ENCODE measurements around the gene CITED1.

The CITED1 gene

DNA sequence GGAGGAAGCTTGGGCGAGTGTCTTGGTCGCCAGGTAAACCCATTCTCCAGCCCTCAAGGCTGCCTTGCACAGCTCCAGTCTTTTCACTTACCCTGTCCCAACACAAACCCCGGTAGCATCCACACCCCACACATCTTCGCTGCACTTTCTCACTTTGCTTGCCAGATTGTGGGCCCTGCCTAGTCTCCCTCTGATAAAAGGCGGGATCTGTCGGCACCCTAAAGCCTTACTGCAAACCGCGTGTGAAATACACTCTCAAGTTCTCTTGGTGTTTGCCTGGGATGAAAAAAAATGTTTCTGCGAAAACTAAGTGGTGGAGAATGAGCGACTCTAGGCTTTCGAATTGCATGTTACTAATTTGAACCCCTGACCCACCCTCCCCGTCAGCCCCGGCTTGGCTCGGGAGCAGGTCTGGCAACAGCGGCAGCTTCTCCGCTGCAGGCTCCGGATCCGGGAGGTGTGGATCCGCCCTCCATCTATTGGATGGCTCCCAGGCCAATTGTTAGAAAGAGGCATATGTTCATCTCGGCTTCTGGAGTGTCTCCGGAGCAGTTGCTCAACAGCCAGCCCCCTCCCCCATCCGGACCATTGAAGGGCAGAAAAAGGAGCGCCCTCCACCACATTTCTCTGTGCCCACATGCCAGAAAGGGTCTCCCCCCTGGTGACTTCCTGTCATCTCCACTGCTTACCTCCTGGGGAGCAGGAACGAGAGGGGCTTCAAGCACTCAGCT is 3.0 kb upstream of the CITED1 start:
- peak; percentile 82 for DNase-seq

DNA sequence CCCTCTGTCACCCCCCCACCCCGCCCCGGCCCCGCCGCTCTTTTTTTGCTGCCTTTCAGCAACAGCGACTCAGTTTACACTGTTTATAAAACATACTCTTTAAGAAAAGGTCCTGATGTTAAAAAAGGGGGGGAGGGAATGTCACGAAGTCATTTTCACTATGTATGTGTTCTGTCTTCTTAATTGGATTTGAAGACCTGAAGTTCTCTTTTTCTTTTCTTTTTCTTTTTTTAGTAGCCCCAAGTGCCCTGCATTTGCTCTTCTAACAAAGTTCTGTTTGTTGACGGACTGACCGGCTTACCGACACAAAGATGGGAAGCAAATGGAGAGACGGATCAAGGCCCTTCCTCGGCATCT is 2.5 kb upstream of the CITED1 start:
- no peak for DNase-seq

DNA sequence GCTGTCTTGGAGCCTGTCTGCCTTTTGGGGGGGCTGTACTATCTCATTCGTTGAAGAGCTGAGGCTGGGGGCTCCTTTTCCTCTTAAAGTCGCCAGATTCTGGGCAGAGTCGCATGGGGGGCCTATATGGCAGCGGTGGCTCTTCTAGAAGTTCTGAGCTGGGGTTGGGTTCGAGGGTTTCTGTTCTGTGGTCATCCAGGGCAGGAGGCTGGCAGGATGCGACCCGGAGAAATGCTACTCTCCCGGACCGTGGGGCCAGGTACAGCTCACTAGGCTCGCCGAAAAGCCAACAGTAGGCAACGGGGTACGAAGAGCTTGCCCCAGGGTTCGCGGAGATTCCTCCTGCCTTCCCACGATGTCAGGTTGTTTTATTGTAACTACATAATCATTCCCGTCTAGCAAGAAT is 1.9 kb upstream of the CITED1 start:
- peak; percentile 35 for DNase-seq

DNA sequence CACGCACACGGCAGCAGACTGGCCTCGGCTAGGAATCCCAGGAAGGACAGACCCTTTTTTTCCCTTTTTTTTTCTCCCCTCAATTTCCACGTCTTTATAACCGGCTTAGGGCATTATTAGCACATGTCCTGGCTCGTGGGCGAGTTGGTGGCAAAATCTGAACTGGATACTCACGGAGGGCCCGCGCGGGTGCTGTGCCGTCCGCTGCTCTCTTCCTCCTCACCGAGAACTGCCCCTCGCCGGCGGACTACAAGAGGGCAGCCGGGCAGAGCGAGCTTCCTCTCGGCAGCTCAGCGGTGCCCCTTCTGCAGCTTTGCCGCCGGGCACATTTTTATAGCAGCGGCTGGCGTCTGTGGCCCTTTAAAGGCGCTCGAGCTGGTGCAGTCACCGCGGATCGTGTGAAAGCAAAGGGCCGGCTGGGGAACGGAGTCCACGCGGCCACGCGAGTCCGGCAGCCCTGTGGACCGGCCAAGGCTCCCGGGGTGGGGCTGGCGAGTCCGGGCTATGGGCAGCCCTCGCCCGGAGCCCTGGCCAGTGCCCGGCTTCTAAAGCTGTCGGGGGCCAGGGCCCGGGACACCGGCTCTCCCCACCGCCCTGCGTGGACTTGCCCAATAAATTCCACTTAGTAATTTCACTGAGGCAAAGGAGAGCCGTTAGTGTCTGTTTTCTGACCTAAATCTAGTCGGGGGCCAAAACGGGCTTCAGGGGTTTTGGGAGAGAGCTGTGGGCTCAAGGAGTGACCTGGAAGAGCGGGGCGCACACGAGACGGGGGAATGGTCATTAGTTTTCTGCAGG is 1.3 kb upstream of the CITED1 start:
- DNase-seq, result peak; percentile 87

DNA sequence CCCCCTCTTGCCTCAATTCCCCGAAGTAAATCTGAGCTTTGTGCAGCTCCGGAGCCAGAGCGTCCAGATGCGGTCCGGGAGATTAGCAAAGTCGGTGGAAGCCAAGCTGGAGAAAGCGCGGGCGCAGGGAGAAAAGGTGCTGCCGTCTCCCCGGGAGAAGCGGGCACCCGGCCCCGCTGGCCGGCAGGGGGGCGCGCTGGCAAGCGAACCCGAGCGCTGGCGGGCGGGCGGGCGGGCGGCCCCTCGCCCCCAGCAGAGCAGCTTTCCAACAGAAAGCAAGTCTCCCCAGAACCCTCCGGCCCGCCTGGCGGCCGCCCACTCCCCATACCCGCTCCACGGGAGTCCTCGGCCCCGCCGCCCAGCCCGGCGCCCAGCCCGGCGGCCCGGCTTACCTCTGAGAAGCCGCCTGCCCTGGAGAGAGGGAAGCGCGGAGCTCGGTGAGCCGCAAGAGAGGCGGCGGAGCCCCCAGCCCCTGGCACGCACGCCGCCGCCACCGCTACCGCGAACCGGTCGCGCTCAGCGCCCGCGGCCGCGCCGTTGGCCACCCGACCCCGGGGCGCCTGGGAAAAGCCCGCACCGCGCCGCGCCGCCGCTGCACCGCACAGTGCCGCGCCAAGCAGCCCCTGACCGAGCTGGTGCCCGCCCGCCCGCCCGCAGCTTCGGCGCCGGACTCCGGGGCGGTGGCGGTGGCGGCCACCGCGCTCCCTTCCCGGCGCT is 529 bp upstream of the CITED1 start:
- DNase-seq, result peak; percentile 54

DNA sequence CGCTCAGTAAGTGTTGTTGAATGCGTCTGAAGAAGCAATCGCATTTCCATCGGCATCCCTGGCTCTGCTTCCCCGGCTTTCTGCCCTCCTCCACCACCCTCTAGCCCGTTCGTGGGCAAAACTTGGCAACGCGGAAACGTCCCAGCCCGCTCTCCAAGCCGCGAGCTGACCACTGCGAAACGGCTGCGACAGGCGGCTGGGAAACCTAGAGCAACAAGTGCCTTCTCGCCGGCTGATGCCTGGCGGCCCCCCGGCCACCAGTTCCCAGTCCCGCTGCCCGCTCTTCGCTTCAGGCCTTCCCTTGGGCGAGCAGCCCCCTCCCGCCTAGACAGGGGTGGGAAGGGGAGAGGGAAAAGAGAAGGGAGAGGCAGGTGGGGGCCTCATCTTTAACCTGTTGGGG is 837 bp downstream of the CITED1 start:
- peak; percentile 14 for DNase-seq

DNA sequence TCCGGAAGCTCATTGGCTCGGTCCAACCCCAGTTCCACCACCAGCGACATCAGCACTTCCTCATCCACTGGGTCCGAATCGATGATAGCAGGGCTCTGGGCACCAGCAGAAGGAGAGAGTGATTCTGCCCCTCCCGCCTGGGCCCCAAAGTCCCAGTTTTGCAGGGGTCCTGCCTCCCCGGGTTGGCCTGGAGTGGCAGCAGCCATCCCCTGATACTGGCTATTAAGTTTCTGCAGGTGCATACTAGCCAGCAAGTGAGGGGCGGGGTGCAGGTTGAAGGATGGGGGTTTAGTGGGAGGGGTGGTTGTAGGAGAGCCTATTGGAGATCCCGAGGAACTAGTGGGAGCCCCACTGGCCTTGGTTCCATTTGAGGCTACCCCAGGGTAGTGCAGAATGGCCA is 3.9 kb downstream of the CITED1 start:
- no peak for DNase-seq

DNA sequence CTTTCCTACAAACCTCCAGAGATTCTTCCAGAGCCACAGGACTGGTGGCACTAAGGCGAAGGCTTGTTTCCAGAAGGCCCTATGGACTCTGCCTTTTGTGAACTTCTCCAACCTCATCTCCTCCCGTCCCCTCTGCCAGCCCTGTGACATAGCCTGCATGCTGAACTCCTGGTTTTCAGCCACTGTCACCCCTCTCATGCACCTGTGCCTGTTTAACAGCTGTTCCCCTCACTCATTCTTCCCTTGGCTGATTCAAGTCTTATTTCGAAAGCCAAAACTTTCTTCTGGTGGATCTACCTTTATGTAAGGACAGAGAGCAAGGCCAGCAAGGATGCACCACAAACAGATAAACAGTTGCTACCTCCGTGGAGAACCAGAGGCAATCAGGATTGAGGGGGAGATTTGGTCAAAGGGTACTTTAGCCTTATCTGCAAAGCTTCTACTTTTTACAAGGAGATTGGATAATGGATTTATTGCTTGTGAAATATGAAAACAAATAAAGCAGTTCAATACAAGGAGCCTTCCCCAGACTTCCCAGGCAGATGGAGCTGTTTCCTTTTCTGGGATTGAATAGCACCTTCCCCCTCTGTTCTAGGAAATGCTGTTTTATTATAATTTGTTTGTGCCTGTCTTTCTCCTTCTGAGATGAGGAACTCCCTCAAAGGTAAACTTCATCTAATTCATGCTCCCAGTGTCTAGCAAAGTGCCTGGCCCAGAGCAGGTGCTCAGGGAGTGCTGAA is 5.7 kb downstream of the CITED1 start:
- no peak for DNase-seq

DNA sequence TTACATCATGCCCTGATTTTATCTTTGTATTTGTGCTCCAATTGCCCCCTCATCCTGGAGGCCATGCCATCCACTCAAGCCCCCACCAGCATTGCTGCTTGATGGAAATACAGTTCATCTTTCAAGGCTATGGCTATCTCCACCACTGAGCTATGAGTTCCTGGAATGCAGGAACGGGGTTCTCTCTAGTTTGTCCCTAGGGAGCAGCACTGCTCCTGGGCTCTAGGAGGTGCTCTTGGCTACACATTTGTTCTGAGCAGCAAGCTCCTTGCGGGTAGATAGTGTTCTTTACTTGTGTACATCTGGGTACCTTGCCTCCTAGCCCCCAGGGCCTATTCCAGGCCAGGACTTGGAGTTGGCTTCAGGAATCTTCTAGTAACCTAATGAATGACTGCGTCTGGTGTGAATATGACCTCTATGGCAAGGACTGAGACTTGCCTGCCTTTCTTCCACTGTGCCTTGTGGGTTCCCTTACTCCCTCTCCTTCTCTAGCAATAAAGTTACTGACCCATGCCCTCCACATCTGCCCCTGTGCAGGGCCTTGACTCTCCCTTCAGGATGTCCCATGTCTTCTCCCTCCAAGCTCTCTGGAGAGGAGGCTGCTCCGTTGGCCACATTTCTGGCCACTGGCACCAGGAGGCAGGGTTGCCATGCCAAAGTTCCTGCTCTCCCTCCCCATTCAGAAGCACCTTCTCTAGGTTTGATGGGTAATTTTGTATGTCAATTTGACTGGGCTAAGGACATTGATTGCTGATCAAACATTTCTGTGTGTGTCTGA is 7.6 kb downstream of the CITED1 start:
- DNase-seq, result peak; percentile 51

DNA sequence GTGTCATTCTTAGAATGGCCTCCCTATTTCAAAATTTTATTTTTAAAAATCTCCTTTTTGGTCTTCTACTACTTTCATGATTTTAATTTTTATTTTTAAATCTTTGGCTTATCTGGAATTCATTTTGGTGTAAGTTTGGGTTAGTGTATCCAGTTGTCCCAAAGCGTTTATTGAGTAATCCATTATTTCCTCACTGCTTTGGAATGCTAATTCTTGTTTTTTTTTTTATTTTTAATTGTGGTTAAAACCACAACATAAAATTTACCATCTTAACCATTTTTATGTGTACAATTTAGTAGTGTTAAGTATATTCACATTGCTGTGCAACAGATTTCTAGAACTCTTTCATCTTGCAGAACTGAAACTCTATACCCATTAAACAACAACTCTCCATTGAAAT is 8.7 kb downstream of the CITED1 start:
- no peak for DNase-seq

DNA sequence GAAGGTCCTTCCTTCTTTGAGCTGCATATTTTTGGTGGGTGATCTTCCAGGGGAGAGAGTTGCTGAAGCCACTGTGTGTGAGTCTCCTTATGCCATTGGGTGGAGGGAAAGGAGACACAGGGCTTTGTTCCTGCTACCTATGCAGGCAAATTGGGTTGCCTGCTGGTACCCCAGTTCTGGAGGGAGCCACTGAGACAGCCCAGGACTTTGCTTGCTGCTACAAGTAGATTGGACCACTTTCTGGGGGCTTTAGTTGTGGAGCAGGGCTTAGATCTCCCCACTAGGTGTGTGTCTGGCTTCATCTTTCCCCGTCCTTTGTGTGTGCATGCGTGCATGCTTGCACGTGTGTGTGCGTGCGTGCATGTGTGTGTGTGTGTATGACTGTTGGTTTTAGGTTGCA is 10.0 kb downstream of the CITED1 start:
- no peak for DNase-seq

DNA sequence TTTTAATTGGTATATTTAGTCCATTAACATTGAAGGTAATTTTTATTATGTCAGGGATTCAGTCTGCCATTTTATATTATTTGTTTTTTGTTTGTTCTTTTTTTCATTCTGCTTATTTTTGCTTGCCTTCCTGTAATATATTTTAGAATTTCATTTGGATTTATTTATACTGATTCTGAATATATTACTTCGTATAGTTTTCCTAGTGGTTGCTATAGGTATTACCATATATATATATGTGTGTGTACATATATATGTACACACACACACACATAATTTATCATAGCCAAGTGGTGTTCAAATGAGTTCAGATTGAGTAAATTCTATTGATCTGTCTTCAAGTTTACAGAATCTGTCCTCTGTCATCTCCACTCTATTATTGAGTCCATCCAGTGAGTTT is 11.2 kb downstream of the CITED1 start:
- DNase-seq, result peak; percentile 23

DNA sequence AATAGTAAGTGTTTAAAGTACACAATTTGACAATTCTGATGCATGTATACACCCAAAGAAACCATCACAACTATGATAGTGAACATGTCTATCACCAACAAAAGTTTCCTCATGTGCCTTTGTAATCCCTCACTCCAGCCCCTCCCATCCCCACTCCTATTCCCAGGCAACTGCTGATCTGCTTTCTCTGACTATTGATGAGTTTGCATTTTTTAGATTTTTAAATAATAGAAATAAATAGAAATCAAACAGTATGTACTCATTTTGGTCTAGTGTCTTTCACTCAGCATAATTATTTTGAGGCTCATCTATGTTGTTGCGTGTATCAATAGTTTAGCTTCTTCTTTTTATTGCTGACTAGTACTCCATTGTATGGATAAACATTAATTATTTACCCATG is 23.4 kb downstream of the CITED1 start:
- DNase-seq, result no peak

DNA sequence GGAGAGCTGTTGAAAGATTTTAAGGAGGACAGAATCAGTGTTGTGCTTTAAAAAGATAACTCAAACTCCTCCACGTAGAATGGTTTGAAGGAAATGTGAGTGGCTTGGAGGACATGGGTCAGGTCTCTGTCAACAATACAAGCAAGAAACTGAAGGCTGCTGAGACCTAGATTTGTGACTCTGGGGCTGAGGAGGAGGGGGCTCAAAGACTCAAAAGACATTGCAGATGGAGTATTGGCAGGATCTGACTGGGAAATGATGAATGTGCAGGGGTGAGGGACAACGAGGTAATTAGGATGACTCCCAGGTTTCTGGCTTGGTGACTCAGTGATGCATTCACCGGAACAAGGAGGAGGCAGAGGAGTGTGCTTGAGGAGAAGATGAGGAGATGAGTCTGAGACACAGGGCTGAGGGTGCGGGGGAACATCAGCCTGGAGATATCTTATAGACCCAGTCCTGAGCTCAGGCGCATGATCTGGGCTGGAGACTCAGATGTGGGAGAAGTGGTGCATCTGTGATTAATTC is 25.3 kb downstream of the CITED1 start:
- DNase-seq, result no peak

DNA sequence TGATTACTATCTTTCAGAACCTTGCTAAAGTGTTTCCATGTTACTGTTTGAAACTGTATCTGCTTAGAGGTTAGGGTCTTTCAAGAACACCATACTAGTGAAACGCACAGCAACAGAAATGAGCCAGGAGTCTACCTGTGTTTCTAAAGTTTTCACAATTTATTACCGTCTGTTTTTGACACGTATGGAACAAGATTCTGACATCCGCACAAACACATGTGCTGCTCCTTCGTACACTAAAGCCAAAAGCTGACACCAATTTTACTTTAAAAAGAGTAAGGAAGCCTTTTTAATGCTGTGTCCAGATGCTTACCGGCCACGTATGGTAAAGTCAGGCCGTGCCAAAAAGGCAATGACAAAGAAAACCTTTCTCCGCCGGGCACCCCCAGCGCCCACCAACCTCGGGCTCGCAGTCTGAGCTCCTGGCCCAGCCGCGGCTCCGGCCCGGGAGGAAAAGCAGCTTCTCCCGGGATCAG is 29.2 kb downstream of the CITED1 start:
- DNase-seq, result peak; percentile 43

DNA sequence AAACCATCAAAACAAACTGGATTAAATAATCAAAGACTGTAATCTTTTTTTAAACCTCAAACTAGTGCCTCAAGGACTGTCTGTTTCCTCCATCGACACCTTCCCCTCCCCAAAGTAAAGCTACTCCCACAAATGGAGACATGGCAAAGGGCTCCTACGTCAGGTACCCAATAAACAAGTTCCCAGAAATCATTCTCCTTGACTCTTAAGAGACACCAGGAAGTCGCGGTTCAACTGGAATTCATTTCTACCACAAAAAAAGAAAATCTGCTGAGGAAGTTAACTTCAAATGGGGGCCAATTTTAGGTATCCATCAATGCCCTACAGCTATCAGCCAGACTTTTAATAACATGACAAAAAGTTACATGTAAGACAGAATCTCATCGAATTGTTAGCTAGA is 31.2 kb downstream of the CITED1 start:
- DNase-seq, result no peak

DNA sequence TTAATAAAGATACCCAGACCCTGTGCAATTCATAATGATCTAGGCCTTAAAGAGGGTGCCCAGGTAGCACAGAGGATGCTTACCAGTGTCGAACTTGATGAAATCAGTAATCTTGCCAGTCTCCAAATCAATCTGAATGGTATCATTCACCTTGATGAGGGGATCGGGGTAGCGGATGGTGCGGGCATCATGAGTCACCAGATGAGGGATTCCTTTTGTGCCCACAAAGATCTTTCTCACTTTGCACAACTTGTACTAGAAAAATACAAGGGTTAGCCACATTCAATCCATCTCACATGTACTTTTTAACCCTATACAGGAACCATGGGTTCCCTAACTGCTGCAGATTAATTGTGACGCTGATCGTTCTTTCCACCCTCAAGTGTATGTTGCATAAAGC is 32.0 kb downstream of the CITED1 start:
- no peak for DNase-seq

DNA sequence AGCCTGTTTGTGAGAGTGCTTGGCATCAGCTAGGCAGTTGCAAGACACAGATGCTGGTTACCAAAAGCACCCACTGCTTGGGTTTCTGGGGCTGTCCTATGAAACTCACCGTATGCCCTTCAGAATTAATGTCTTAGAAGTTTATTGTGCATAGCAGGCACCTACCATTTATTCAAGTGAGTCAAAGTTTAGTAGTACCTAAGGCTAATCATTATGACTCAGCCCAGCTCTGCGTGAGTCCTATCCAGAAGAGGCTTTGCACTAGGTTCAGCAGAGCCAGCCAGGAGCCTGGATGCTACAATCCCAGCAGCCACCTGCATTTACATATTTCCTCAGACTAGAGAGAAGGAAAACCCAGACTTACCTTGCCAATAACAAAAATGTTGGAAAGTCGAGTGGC is 32.8 kb downstream of the CITED1 start:
- peak; percentile 49 for DNase-seq

DNA sequence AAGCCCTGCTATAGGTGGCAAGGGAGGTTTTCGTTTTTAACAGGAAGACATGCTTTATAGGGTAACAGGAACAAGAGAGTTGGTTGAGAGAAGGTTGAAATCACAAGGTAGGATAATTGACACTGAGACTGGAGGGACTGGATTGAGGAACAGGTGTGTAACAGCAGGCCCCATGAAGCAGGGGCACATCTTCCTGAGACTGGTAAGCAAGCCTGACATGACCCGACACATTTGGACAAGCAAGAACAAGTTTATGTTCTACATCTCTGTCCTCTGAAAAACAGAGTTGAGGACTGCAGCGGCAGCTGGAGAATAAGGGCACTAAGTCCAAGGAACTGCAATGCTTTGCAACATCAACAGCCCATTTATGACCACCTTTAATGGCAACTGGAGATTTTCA is 33.9 kb downstream of the CITED1 start:
- DNase-seq, result no peak

DNA sequence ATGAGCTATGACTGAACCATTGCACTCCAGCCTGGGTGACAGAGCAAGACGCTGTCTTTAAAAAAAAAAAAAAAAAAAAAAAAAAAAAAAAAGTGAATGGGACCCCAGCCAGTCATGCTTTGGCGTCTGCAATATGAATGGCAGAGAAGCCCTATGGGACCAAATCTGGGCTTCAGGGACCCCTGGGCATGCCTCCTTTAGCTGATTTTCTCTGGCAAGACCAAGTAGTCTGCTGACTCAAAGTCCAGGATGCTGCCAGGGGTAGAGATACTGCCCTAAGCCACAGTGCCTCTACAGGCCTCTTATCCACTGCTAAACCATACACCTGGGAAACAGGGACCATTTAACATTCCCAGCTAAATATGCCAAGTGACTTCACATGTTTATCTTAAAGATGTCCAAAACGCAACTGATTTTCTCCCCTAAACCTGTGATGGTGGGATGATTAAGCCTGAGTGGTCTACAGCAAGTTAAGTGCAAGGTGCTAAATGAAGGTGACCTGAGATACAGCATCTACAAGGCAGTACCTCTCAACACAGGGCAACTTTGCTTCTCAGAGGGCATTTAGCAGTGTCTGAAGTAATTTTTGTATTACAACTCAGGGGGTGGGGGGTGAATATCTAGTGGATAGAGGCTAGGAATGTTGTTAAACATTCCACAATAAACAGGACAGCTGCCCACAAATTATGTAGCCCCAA is 34.5 kb downstream of the CITED1 start:
- DNase-seq, result peak; percentile 60

DNA sequence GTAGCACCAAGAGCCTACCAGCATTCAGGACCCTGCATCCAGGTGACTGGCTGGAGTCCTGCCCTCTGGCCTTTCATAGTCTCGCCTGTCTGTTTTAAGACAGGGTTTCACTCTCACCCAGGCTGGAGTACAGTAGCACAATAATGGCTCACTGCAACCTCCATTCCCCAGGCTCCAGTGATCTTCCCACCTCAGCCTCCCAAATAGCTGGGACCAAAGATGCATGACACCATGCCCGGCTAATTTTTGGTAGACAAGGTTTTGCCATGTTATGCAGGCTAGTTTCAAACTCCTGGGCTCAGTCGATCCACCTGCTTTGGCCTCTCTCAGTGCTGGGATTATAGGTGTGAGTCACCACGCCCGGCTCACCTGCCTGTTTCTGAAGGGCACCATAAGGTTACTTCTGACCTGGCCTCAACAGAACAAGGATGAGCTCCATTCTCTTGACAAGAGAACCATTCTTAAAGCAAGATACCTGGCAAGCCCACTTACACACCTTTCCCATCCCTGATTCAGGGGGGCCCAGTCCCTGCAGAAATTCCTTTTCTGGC is 35.3 kb downstream of the CITED1 start:
- DNase-seq, result peak; percentile 86
